Measurements from ENCODE around the gene CDCA8. TPM values are rescaled to one million over a fixed set of nuclear protein-coding genes. Genes with fewer than 3 reads are reported as not detected.

CDCA8 gene
- total RNA-seq, 1 experiment from 2014 or later = 48.5 TPM

DNA sequence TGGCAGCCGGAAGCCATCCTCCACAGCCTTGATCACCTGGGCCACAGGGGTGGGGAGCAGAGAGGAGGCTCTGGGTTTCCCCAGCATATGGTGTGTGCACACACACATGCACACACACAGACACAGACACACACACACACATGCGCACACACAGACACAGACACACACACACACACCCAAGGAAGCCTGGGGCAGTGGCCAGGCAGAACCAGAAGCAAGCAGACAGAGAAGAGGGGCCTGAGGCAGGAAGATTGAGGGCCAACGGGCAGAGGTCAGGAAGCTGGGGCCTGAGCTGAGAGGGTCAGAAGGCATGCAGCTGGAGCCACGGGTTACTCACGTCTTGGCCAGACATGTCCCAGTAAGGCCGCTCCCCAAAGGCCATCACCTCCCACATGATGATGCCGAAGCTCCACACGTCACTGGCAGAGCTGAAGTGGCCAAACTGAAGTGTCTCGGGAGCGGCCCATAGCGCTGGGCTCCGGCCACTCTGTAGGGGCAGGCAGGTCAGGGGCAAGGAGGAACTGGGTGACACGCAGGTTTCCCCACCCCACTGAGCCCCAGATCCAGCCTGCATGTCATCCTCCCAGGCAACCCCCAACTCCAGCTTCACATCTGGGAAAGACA, 27.4 kb downstream of the CDCA8 start:
- Histone ChIP-seq H3T11ph (ENCODE audit: low read length) (no peak overlapping the region), H3K9me3 (ENCODE audit: control insufficient read depth, low read depth, low read length) (no peaks in the 10 kb centered on the region), H2AFZ (ENCODE audit: low read length) (no peak overlapping the region), H3K23ac (ENCODE audit: insufficient read length, low read depth, low read length) (no peak overlapping the region), H4K5ac (ENCODE audit: insufficient read length, low read depth, low read length) (no peak overlapping the region), H2BK12ac (ENCODE audit: insufficient read length, low read depth, low read length) (no peak overlapping the region), H3K79me1 (ENCODE audit: insufficient read depth, low read depth, low read length, poor library complexity, severe bottlenecking) (no peaks in the 10 kb centered on the region), H3K4me1 (ENCODE audit: insufficient read depth, low read length) (no peaks in the 10 kb centered on the region), H4K20me1 (ENCODE audit: control insufficient read depth, insufficient read depth, insufficient read length) (no peaks in the 10 kb centered on the region), H3K27me3 (ENCODE audit: insufficient read depth, low read length) (no peaks in the 10 kb centered on the region), H4K8ac (replicated peaks; ENCODE audit: insufficient read length, low read depth, low read length) (no peak overlapping the region), H2BK5ac (ENCODE audit: insufficient read length, low read length) (no peak overlapping the region), H3K9ac (ENCODE audit: extremely low read depth, insufficient read length, low read length) (no peak overlapping the region), H3K23me2 (ENCODE audit: insufficient read length, low read depth, low read length, poor library complexity, severe bottlenecking) (no peaks in the 10 kb centered on the region), H3K18ac (ENCODE audit: insufficient read length, low read depth, low read length) (no peak overlapping the region), H3K79me2 (ENCODE audit: insufficient read depth, low read length) (no peaks in the 10 kb centered on the region), H4K91ac (ENCODE audit: insufficient read length, low read depth, low read length) (no peak overlapping the region), H2BK15ac (ENCODE audit: low read depth, low read length) (no peak overlapping the region), H3K27ac (ENCODE audit: insufficient read length, low read depth, low read length) (no peak overlapping the region), H3K56ac (ENCODE audit: insufficient read length, low read depth, low read length) (no peak overlapping the region), H3K4me2 (ENCODE audit: insufficient read depth, insufficient read length, low read length) (no peak overlapping the region), H2BK120ac (ENCODE audit: low read depth, low read length, poor library complexity, severe bottlenecking) (no peak overlapping the region), H2AK5ac (ENCODE audit: insufficient read length, low read length) (no peak overlapping the region), H3K14ac (ENCODE audit: insufficient read depth, low read length) (no peak overlapping the region), H2BK20ac (ENCODE audit: low read depth, low read length, poor library complexity, severe bottlenecking) (no peak overlapping the region), H3K4ac (ENCODE audit: low read depth, low read length) (no peak overlapping the region)
- peaks cover 9 to 14% of the 10 kb centered on the region in 2 experiments; a peak in 3 of 4 replicates for H3K4me1 Mint-ChIP-seq
- no CpG with 5 or more reads among the region's 13 CpGs for WGBS (ENCODE audit: extremely low coverage, insufficient read length, low lambda C conversion rate)
- H3K4me3 Mint-ChIP-seq = no peak overlapping the region
- H3K27ac Mint-ChIP-seq = peak overlapping the region in 1 of 3 experiments; percentile 13; a peak in 1 of 7 replicates
- DNase-seq = no peak
- H3K27me3 Mint-ChIP-seq (ENCODE audit: low read depth) = peaks cover 2% of the 10 kb centered on the region
- H3K36me3 Mint-ChIP-seq (ENCODE audit: insufficient read depth in 1 of 3, low read depth in 3 of 3) = no peaks in the 10 kb centered on the region
- no peak for TF ChIP-seq CTCF (conservative IDR thresholded peaks at IDR 0.05)
- H3K9me3 Mint-ChIP-seq = no peaks in the 10 kb centered on the region
